Retinal pigment epithelial cell (primary cell): ENCODE measurements around the gene CBY1.
"Not testable (repeated sequence)": the region's sequence is repeated elsewhere in the genome, so short reads cannot be mapped to it uniquely, and the experiment has no call there.

Experiments
- DNase-seq: peaks from one replicate; pipeline ENCODE4 v3.0.0-alpha.2; 2010; ENCODE audit warnings: low read depth
- H3K4me3 ChIP-seq: 2 replicates; pipeline ENCODE4 v1.5.1; 2011; ENCODE audit warnings: mild to moderate bottlenecking, low read length, control low read depth, moderate library complexity
- TF ChIP-seq, protein P1 (sequence below): conservative IDR thresholded peaks from 2 replicates; pipeline ENCODE4 v1.5.1; 2011; ENCODE audit warnings: low read depth, low read length, control low read depth, inconsistent platforms

CBY1 gene

DNA sequence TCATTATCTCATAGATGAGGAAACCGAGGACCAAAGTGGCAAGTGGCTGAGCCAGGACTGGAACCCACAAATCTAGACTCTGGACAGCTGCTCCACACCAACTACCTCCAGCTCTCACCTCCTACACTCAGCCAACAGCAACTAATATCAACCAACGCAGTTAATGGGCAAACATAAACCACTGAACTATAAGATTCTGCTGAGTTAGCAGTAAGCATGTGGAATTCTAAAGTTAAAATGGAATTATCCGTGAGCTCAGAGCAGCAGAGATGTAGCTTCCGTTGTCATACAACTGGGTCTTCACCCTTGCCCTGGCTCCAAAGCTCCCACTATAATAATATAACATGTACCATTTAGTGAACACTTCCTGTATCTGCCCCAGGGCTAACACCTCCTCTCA lies 27.3 kb upstream of the CBY1 start:
- H3K4me3 ChIP-seq: no peak overlapping the region
- DNase-seq: no peak
- TF ChIP-seq, protein P1, sequence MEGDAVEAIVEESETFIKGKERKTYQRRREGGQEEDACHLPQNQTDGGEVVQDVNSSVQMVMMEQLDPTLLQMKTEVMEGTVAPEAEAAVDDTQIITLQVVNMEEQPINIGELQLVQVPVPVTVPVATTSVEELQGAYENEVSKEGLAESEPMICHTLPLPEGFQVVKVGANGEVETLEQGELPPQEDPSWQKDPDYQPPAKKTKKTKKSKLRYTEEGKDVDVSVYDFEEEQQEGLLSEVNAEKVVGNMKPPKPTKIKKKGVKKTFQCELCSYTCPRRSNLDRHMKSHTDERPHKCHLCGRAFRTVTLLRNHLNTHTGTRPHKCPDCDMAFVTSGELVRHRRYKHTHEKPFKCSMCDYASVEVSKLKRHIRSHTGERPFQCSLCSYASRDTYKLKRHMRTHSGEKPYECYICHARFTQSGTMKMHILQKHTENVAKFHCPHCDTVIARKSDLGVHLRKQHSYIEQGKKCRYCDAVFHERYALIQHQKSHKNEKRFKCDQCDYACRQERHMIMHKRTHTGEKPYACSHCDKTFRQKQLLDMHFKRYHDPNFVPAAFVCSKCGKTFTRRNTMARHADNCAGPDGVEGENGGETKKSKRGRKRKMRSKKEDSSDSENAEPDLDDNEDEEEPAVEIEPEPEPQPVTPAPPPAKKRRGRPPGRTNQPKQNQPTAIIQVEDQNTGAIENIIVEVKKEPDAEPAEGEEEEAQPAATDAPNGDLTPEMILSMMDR: no peak

DNA sequence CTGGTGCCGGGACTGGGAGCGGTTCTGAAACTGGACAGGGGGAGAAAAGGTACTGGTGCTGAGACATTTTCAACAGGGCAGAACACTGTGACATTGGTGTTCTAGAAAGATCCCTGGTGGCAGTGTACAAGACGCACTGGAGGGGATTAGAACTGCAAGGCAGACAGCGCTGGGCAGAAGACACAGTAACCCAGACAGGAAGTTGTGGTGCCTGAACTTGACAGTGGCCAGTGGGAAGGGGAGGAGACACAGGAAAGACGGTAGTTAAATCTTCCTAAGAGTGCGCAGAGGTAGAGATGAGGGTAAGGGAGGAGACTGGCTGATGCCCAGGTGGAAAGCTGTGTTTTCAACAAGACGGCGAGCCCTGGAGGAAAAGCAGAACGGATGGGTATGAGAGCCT lies 24.7 kb upstream of the CBY1 start:
- TF ChIP-seq, protein P1: no peak
- H3K4me3 ChIP-seq: no peak overlapping the region
- no peak for DNase-seq

DNA sequence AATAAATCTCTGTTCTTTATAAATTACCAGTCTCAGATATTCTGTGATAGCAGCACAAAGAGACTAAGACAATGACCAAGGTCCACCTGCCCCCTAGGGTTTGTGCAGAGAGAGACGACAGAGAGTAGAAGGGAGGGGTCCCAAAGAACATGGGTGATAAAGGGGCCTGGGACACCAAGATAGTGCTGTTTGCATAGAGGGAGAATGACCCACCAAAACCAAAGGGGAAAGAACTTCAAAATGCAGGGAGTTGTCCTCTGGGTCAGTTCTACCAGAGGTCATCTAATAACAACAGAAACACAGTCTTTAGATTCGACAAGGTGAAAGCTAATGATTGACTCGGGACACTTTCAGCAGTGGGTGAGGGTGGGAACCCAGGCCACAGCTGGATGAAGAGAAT lies 23.9 kb upstream of the CBY1 start:
- no peak overlapping the region for H3K4me3 ChIP-seq
- TF ChIP-seq, protein P1: no peak
- no peak for DNase-seq

DNA sequence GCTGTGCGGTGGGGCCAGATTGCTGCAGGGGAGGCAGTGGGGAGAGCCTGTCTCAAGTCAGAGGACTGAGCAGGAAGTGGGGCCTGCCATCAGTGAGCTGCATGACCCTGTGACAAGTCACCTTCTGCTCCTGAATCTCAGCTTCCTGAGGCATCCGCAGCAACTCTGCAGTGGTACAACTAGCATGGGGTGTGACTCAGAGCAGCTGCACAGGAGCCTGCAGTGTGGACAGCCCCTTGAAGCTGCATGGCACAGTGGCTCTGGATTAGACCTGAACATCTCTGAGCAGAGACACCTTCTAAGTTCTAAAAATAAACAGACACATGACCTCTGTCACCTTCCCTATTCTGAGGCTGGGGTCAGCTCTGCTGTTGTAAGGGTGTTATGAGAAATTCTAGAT lies 18.2 kb upstream of the CBY1 start:
- H3K4me3 ChIP-seq: no peak overlapping the region
- TF ChIP-seq, protein P1: no peak
- DNase-seq: no peak

DNA sequence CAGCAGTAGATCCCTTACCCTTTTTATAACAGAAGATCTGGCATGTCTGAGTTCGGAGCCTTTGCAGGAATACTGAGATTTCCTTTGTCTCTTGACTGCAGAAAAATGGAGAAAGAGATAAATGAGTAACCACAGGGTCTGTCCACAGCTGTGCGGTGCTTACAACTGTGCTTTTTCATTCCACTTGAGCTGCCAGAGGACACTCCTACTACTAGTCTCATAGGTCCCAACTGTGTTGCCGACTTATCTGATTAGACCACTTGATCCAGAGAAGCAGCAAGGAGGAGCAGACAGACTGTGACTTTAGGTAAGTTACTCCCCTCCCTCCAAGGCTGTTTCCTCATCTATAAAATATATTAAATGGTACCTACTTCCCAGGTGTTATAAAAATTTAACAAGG lies 17.7 kb upstream of the CBY1 start:
- TF ChIP-seq, protein P1: no peak
- no peak overlapping the region for H3K4me3 ChIP-seq
- DNase-seq: no peak

DNA sequence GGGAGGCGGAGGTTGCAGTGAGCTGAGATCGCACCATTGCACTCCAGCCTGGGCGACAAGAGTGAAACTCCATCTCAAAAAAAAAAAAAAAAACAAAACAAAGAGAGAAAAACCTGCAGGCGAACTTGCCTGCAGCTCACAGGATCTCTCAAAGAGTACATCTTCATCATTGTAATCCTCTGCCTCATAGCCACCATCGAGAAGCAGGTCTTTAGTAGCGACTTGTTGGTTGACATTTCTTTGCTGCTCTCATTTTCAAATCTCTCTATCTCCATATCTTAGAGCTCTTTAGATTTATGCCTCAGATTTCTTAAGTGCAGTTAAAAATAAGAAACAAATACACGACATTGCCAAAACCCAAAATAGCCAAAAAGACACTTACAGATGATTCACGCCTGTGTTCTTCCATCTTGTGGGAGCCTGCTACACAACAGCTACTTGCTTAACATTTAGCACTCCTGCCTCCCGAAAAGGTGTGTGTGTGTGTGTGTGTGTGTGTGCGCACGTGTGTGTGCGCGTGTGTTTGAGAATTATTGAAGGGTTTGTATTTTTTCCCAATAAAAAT lies 14.9 kb upstream of the CBY1 start:
- H3K4me3 ChIP-seq: no peak overlapping the region
- no peak for DNase-seq
- TF ChIP-seq, protein P1: no peak

DNA sequence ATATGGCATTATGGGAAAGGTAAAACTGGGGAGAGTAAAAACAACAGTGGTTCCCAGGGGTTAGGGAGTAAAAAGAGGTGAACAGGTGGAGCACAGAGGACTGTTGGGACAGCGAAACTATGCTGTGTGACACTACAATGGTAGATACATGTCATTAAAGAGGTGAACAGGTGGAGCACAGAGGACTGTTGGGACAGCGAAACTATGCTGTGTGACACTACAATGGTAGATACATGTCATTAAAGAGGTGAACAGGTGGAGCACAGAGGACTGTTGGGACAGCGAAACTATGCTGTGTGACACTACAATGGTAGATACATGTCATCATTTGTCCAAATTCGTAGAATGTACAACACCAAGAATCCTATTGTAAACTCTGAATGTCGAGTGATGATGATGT lies 12.2 kb upstream of the CBY1 start:
- not testable (repeated sequence) for H3K4me3 ChIP-seq, DNase-seq

DNA sequence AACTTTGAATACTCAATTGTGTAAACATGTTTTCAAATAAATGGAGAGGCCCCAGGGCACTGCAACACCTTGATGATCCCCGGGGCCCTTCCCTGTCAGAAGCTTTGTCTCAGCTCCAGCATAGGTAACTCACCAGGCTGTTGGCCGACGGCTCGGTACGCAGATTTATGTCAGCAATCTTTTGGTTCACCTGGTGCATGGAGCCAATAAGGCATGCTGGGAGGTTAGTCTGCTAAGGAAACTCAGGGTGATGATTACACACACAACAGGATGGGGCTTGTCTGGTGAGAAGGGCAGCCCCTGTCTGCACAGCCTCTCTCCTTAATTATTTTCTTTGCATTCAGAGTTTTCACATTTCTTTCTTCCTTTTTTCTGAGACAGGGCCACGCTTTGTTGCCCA lies 11.0 kb upstream of the CBY1 start:
- no peak for DNase-seq
- TF ChIP-seq, protein P1: no peak
- no peak overlapping the region for H3K4me3 ChIP-seq
